Breast epithelium (tissue), 4 donors: Measurements from ENCODE around the gene FTO. TPM values are rescaled to one million over a fixed set of nuclear protein-coding genes. Genes with fewer than 3 reads are reported as not detected.

Experiments
- DNase-seq, 2 donors: peaks; one replicate each; pipeline ENCODE4 v3.0.0-alpha.2; 2019; ENCODE audit warnings: low spot score in 2 of 2
- H3K27ac ChIP-seq, 2 donors: fragments of 200-600 bp; sonication (generic) in 1 of 2; one replicate each; pipeline ENCODE4 v1.5.1; 2016 to 2019; ENCODE audit warnings: mild to moderate bottlenecking in 1 of 2
- H3K27me3 ChIP-seq, 2 donors: fragments of 200-600 bp; sonication (generic) in 1 of 2; one replicate each; pipeline versions ENCODE4 v1.5.1 to v1.6.0; 2017 to 2019; ENCODE audit warnings: control low read depth in 1 of 2, mild to moderate bottlenecking in 1 of 2
- H3K36me3 ChIP-seq: fragments of 200-600 bp; one replicate; pipeline ENCODE4 v1.5.1; 2019
- H3K4me1 ChIP-seq, 2 donors: fragments of 200-600 bp; sonication (generic); one replicate each; pipeline ENCODE4 v1.5.1; 2016 to 2019; ENCODE audit warnings: control low read depth in 1 of 2
- H3K4me3 ChIP-seq, 3 donors: fragments of 200-600 bp; sonication (generic); 1 replicate in 2 of 3; 2 replicates in 1 of 3; pipeline ENCODE4 v1.5.1; 2016 to 2019; ENCODE audit warnings: mild to moderate bottlenecking in 3 of 3, moderate library complexity in 2 of 3
- H3K9me3 ChIP-seq, 2 donors: fragments of 200-600 bp; sonication (generic) in 1 of 2; one replicate each; pipeline ENCODE4 v1.5.1; 2016 to 2019; ENCODE audit warnings: control low read depth in 1 of 2
- CTCF ChIP-seq, 3 donors: fragments of 450-650 bp; IDR thresholded peaks; one replicate each; pipeline ENCODE4 v1.5.1; 2016 to 2017; ENCODE audit warnings: antibody characterized with exemption in 3 of 3, mild to moderate bottlenecking in 3 of 3, moderate library complexity in 3 of 3
- POLR2A ChIP-seq: fragments of 450-650 bp; IDR thresholded peaks from one replicate; pipeline ENCODE4 v1.6.1; 2016; ENCODE audit warnings: antibody characterized with exemption, mild to moderate bottlenecking, moderate library complexity
- POLR2AphosphoS5 ChIP-seq, 3 donors: sonication (generic); formaldehyde crosslinking; IDR thresholded peaks; one replicate each; pipeline ENCODE4 v1.6.1; 2017; ENCODE audit warnings: antibody characterized with exemption in 3 of 3
- intact Hi-C: fragments of 100-400 bp; cut with DNase I; formaldehyde crosslinking; loops from one replicate; pipeline ENCODE4 v1.15.1; 2023; ENCODE audit warnings: low total_unique reads
- total RNA-seq, 3 donors: library from RNA; depleted of rRNA; stranded (reverse); fragments of >200 nt; gene quantifications; one replicate each; pipeline ENCODE4 v1.1.0, GENCODE V29; 2016

FTO gene
- total RNA-seq, 3 donors from 2014 or later: 109 to 193 (median 174) TPM

- peaks cover 0 to 2% of the 10 kb centered on the region in 2 donors for H3K4me1 ChIP-seq
- no peaks in the 10 kb centered on the region for H3K27me3 ChIP-seq
- H3K36me3 ChIP-seq: no peaks in the 10 kb centered on the region
- peak overlapping the region; percentile 52 to 77 for H3K27ac ChIP-seq
- H3K4me3 ChIP-seq: no peak overlapping the region
- TF ChIP-seq CTCF (IDR thresholded peaks at IDR 0.05) (no peak), POLR2AphosphoS5 (IDR thresholded peaks at IDR 0.05) (no peak), POLR2A (no peak)
- H3K9me3 ChIP-seq: no peaks in the 10 kb centered on the region
- no peak for DNase-seq
- intact Hi-C loops: no loop called here
Measured at GRCh38 chr16:53745753-53746266, 41.9 kb downstream of the FTO start.

- H3K4me1 ChIP-seq: no peaks in the 10 kb centered on the region
- no peaks in the 10 kb centered on the region for H3K36me3 ChIP-seq
- H3K4me3 ChIP-seq: no peak overlapping the region
- TF ChIP-seq CTCF (IDR thresholded peaks at IDR 0.05): no peak
- no peaks in the 10 kb centered on the region for H3K27me3 ChIP-seq
- no peaks in the 10 kb centered on the region for H3K9me3 ChIP-seq
- no peak for DNase-seq
- intact Hi-C loops: no loop called here
- no peak overlapping the region for H3K27ac ChIP-seq
Measured at GRCh38 chr16:53752560-53752959, 48.6 kb downstream of the FTO start.

- intact Hi-C loops: no loop called here
- no peaks in the 10 kb centered on the region for H3K4me1 ChIP-seq
- no peaks in the 10 kb centered on the region for H3K36me3 ChIP-seq
- H3K27me3 ChIP-seq: no peaks in the 10 kb centered on the region
- H3K9me3 ChIP-seq: no peaks in the 10 kb centered on the region
- no peak overlapping the region for H3K27ac ChIP-seq
- DNase-seq: no peak
- TF ChIP-seq CTCF (IDR thresholded peaks at IDR 0.05): no peak
- no peak for TF ChIP-seq POLR2A
- TF ChIP-seq POLR2AphosphoS5 (IDR thresholded peaks at IDR 0.05): no peak
- H3K4me3 ChIP-seq: no peak overlapping the region
Measured at GRCh38 chr16:53753431-53753830, 49.5 kb downstream of the FTO start.

- no peaks in the 10 kb centered on the region for H3K4me1 ChIP-seq
- no peak overlapping the region for H3K4me3 ChIP-seq
Measured at GRCh38 chr16:53755026-53755910, 51.3 kb downstream of the FTO start.

More at GRCh38 chr16:53755026-53755910, 51.3 kb downstream of the FTO start:
- Histone ChIP-seq H3K27ac (peak overlapping the region in 1 of 2 donors; percentile 20), H3K27me3 (no peaks in the 10 kb centered on the region), H3K36me3 (no peaks in the 10 kb centered on the region), H3K9me3 (no peaks in the 10 kb centered on the region)
- intact Hi-C loops: no loop called here
- no peak for DNase-seq
- TF ChIP-seq CTCF (IDR thresholded peaks at IDR 0.05) (no peak), POLR2A (no peak), POLR2AphosphoS5 (IDR thresholded peaks at IDR 0.05) (no peak)
